ENCODE measurements around the gene MARK4.
"Not testable (repeated sequence)": the region's sequence is repeated elsewhere in the genome, so short reads cannot be mapped to it uniquely, and the experiment has no call there.

The MARK4 gene

DNA sequence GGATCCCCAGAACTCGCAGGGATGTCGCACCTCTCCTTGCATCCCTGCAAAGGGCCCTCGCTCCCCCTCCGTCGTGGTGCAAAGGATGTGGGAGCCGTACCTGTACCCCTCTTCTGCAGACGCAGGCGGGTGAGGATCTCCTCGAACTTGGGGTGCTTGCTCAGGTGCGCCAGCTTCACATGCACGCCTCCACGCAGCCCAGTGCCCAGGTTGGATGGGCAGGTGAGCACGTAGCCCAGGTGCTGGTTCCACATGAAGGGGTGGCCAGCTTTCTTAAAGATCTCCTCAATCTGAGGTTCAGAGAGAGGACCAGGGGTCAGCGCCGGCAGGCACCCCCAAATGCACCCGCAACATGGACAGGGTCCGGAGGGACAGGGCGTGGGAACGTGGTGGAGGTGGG is 56.3 kb downstream of the MARK4 start:
- DNase-seq, result no peak

DNA sequence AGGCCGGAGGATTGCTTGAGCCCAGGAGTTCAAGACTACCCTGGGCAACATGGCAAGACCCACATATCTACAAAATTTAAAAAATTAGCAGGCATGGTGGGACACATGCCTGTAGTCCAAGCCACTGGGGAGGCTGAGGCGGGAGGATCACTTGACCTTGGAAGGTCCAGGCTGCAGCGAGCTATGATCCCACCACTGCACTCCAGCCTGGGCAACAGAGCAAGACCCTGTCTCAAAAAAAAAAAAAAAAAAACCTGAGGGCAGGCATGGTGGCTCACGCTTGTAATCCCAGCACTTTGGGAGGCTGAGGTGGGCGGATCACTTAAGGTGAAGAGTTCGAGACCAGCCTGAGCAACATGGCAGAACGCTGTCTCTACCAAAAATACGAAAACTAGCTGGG is 58.3 kb downstream of the MARK4 start:
- DNase-seq, result not testable (repeated sequence)

DNA sequence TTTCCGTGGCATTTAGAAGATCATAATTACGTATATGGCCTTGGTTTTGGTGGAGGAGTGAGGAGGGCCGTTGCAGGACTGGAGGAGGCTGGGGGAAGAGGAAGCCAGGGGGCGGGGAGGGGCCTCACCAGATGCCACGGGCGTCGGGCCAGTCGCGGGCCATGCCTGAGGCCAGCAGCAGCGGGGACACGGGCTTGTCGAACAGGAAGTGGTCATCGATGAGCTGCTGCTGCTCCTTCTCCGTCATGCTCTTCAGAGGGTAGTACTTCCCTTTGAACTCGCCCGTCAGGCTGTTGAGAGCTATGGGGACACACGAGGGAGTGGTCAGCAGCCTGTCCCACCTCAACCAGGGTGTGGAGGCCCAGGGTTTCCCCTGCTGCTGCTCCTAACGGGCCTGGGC is 60.5 kb downstream of the MARK4 start:
- no peak for DNase-seq

DNA sequence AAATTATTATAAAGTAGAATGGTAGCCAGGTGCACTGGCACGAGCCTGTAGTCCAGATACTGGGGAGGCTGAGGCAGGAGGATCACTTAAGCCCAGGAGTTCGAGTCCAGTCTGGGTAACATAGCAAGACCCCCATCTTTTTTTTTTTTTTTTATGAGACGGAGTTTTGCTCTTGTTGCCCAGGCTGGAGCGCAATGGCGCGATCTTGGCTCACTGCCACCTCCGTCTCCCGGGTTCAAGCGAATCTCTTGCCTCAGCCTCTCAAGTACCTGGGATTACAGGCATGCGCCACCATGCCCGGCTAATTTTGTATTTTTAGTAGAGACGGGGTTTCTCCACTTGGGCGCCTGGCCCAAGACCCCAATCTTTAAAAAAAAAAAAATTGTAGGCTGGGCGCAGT is 61.2 kb downstream of the MARK4 start:
- not testable (repeated sequence) for DNase-seq

DNA sequence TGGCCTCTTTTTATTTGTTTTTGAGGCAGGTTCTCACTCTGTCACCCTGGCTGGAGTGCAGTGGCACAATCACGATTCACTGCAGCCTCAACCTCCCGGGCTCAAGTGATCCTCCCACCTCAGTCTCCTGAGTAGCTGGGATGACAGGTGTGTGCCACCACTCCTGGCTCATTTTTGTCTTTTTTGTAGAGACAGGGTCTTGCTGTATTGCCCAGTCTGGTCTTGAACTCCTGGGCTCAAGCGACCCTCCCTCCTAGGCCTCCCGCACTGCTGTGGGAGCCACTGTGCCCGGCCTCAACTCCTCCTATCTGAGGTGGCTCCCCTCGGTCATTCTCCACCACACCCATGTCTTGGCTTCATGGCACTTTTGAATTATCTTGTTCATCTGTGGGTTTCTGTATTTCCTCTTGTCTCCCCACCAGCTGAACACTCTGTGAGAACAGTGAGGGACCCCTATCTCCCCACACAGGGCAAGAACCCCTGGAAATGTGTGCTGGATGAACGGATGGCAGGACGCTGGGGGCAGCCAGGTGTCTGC is 63.7 kb downstream of the MARK4 start:
- no peak for DNase-seq

DNA sequence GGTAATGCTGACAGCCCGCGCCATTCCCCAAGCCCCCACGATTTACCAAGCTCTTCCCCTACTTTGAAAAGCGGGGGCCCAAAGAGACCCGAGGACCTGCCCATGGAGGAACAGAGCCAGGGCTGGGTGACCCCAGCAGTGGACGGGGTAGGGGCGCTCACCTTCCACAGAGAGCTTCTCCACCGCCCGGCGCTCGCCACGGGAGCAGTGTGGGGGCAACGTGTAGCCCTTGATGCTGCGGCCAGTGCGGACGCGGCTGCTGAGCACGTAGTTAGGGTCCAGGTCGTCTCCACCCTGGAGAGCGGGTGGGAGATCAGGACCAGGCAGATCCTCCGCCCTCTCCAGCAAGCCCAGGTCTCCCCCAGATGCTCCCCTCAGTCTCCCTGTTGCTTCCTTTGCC is 64.2 kb downstream of the MARK4 start:
- DNase-seq, result no peak

DNA sequence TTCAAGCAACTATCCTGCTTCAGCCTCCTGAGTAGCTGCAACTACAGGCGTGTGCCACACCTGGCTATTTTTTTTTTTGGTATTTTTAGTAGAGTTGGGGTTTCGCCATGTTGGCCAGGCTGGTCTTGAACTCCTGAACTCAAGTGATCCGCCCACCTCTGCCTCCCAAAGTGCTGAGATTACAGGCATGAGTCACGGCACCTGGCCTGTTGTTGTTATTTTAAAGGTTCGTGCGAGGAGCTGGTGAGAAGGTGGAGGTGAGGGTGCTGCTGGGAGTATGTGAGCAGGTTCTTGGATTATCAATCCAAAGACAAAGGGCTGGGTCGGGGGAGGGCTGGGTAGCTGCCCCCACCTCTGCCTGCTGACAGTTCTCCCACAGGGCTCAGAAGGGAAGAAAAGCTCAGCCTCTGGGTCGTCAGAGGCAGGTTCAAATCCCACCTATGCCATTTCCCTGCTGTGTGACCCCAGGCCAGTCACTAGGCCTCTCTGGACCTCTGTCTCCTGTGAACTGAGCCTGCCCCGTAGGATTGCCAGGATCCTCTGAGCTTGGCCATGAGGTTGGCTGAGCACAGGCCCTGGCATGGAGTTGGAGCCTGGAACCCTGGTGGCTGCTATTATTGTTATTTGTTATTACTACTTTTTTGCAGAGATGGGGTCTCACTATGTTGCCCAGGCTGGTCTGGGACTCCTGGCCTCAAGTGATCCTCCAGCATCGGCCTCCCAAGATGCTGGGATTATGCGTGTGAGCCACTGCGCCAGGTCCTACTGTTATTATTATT is 70.1 kb downstream of the MARK4 start:
- no peak for DNase-seq

DNA sequence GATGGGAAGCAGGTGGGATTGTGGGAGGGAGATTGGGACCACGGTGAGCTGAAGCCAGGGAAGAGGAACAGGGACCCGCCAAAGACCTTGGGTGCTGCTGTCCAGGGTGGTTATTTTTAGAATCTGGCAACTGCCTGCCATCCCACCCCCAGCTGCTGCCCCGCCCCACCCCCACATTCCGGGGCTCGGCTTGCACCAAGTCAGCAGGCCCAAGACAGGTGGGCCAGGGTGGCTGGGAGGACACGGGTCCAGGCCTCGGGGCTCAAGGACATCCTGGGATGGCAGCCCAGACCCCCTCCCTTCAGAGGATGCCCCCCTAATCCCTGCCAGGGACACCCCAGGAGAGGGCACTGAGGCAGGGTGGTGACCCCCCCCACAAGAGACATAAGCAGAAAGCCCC is 70.8 kb downstream of the MARK4 start:
- DNase-seq, result no peak

DNA sequence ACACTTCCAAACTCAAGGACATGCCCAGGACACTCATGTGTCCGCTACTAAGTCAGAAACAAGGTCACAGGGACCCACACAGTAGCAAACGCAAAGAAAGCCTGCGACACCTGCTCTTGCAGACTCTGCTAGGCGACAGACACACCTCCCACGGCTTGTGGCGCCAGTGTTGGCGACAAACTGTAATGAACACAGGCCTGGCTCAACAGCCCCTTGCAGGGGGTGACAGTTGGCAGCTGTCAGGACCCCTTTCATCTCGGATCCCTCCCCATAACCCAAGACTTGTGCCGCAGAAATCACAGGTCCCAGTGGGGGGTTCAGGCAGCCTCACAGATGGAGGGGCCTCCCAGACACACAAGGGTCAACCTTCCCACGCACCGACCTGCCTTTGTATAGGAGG is 71.2 kb downstream of the MARK4 start:
- no peak for DNase-seq

DNA sequence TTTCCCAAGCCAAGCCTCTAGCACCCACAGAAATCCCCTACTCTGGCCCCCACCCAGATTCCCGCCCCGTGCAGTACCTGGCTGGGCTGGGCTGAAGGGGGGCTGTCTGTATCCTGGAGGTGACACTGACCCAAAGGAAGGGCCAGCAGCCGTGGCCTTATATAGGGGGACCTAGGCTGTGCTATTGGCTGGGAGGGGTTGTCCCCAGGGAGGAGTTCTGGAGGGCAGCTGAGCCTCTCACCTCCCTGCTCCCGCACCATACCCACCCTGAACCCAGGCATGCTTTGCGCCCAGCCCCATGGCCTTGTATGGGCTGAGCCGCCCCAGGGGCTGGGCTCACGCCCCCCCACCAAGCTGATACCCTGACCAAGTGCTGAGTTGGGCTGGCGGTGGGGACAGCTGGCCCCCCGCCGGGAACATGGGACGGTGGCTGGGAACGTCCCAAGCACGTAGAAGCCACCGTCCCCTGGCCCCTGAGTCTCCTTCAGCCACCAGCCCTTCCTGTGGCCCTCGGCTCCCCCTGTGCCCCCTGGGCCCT is 71.7 kb downstream of the MARK4 start, which contains the start of gene CKM:
Gene CKM, minus strand, starts transcription at position 132 of the 538 bp plus-strand sequence. CDS start 3,162 bp downstream, outside the sequence.
- DNase-seq, result no peak

DNA sequence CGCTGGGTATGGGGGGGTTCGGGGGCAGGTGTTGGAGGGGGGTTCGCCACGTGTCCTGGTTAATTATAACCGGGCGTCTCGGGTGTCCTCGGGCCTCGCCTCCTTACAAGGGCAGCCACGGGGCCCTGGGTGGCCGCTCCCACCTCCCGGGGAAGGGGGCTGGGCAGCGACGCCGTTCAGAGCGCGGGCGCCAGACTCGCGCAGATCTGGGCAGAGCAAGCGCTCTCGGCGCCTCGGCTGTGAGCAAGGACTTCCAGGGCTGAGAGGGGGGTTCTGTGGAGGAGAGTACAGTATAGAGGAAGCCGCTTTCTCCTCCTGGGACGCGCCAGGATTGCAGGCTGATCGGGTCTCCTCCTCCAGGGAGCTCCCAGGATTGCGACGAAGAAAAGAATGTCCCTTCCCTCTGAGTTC is 72.6 kb downstream of the MARK4 start:
- DNase-seq, result no peak

DNA sequence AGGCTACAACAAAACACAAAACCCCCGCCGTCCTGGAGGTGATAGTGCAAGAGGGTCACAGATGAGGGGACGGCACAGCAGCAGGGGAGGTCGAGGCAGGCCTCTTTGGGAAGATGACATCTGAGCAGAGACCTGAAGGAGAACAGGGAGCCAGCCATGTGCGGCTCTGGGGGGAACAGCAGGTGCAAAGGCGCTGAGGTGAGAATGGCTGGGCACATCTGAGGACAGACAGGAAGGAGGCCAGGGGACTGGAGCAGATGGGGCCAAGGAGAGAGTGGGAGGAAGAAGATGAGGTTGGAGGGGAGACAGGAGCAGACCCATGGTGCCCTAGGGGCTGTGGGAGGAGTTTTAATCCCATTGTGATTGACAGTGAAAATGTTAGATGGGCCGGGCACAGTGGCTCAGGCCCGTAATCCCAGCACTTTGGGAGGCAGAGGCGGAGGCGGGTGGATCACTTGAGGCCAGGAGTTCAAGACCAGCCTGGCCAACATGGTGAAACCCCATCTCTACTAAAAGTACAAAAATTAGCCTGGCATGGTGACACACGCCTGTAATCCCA is 73.4 kb downstream of the MARK4 start:
- no peak for DNase-seq

DNA sequence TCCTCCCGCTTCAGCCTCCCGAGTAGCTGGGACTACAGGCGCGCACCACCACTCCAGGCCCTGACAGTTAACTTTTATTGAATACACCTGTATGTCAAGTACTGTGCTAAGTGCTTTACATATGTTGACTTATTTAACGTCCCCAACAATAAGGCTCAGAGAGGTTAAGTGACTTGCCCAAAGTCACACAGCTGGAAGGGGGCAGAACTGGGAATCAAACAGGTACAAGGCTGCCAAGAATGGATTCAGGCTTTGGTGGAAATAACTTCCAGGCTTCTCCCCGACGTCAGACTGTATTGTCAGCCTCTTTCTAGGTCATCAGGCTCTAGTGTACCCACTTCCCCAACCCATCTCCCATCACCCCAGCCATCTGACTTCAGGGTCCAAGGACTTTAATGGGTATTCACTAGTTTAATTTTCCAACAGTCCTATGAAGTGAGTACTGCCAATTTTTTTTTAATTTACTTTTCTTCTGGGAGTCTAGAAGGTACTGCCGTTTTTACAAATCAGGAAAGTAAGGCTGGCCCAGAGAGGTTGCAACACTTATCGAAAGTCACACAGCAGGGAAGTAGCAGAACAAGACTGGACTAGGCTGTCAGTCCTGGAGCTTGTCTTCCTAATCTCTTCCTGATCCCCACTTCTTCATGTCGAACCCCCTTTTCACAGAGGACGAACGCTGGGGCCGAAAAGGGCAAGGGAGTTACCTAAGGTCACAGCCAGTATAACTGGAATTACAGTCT is 76.5 kb downstream of the MARK4 start:
- no peak for DNase-seq

DNA sequence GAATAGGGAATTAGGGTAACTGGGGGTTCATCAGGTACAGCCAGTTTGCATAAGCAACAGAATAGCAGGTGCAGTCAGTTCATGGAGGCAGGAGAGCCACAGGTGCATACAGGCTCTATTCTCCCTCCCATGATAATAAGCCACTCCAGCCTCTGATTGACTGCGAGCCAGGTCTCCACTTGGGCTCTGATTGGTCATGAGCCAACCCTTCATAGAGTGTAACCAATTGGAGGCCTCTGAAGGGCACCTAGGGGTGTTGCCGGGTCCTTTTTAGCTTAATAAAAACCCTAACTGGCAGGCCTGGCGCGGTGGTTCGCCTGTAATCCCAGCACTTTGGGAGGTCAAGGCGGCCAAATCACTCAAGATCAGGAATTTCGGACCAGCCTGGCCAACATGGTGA is 80.3 kb downstream of the MARK4 start:
- DNase-seq, result no peak

DNA sequence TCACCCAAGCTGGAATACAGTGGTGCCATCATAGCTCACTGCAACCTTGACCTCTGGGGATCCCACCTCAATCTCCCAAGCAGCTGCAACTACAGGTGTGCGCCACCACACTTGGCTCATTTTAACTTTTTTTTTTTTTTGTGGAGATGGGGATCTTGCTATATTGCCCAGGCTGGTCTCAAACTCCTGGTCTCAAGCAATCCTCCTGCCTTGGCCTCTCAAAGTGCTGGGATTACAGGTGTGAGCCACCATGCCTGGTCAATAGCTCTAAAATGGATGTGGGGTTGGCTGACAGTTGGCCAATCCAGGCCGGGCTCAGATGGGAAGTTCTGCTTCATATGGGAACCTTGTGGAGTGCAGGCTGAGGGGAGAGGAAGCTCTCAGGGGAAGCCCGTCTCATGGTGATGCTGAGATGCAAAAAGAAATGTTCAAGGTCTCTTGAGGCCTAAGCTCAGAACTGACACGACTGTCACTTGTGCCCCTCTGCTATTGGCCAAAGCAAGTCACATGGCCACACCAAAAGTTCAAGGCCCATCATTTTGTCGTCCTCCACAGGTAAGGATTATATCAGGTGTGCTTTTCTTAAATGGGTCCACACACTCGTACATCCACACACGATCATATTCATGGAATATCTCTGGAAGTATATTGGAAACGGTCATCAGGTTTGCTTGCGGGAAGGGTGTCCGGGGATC is 82.7 kb downstream of the MARK4 start:
- DNase-seq, result no peak

DNA sequence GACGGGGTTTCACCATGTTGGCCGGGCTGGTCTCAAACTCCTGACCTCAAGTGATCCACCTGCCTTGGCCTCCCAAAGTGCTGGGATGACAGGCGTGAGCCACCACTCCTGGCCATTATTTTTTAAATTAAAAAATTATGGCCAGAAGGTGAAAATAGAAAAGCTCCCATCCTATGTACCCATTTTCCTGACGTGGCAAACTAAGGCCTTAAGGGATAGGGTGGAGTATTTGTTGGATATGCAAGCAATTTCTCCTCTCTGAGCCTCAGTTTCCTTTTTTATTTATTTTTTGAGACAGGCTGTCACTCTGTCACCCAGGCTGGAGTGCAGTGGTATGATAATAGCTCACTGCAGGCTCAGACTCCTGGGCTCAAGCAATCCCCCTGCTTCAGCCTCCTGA is 83.8 kb downstream of the MARK4 start:
- not testable (repeated sequence) for DNase-seq

DNA sequence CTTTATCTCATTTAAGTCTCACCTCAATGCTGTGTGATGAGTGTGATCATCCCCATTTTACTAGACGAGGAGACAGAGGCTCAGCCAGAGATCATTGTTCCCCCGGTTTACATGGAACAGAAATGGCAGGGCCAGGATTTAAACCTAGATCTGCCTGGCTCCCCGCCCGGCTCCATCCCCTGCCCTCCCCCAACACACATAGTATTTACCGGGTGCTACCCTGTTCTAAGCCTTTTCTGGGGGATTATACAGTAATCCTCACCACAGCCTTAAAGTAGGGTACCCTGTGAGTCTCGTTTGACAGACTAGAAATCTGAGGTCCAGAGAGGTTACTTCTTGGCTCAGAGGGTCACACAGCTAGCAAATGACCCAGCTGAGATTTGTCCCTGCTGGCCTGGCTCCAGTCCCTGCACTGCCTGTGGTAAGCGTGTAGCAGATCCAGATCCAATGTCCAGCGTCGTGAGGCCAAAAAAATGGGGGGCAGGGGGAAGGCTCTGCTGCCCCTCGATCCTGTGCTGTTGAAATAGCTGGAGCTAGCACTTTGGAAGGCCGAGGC is 85.7 kb downstream of the MARK4 start:
- no peak for DNase-seq

DNA sequence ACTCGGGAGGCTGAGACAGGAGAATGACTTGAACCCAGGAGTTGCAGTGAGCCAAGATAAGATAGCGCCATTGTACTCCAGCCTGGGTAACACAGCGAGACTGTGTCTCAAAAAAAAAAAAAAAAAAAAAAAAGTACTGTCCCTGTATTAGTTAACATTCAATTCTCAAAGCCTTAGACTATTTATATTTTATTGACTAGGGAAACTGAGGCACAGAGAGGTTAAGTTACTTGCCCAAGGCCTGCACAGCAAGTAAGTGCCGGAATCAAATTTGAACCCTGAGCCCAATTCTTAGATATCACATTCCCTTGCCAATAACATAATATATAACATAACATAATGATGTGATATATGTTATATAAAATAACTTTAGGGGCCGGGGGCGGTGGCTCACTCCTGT is 88.6 kb downstream of the MARK4 start:
- no peak for DNase-seq

DNA sequence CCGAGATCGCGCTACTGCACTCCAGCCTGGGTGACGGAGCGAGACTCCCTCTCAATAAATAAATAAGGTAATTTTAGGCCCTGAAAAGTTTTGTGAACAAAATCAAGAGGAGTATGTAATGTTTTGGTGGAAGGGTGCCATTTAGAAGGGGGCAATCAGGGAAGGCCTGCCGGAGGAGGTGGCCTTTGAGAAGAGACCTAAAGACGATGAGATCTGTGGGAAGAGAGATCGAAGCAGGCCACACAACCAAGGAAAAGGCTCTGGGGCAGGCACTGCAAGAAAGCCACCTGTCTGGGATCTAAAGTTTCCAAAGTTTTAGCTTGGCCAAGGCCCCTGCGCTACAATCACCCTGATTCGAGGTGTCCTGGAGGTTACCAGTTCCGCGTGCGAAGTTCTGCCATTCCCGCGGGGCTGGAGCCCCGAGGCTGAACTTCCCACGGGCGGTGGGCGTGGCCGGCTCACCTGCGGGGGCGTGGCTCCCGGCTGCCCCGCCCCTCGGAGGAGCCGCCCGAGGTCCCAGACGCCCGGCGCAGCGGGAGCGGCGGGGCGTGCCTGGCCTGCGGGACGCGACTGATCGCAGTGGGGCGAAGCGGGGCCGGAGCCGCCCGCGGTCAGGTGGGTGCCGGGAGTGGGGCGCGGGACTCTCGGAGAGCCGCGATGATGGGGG is 89.3 kb downstream of the MARK4 start, which contains the start of gene KLC3:
Gene KLC3, plus strand, starts transcription at position 519 of the 667 bp plus-strand sequence. CDS start 4,792 bp downstream, outside the sequence.
- DNase-seq, result no peak

DNA sequence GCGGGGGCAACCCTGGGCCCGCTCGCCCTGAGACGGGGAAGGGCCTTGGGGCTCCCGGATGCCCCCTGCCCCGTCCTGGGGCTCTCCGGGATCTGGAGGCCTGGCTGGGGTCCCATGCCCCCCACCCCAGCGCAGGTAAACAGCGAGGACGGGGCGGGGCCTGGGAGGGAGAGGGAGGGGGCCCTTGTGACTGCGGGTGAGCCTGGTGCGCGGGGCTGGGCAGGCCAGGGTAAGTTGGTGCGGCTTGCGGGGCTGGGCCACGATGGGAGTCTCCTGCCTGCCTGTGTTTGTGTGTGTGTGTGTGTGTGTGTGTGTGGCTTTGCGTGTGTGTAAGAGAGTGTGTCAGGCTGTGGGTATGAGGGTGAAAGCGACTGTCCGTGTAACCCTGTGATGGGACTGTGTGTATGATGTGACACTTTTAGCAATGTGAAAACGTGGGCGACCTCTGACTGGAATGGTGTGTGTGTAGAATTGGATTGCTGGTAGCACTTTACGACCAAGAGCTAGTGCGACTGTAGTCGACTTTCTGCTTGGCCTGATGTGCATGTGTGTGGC is 89.9 kb downstream of the MARK4 start:
- no peak for DNase-seq

DNA sequence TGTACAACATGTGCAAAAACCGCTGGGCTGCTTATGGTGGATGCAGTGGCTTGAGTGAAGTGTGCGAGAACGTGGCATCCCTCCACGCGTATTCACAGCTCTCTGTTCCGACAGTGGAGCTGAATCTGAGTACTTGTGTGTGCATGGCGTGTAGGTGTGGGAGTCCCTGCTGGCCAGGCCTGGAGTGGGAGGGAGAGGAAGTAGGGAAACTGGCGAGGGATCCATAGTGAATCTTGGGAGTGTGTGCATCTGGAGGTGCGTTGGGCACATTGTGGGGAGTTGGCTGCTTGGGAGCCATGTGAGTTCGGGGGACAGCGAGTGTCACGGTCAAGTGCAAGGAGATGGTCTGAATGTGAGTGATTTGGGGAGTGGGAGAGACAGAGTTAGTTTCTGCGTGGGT is 91.8 kb downstream of the MARK4 start:
- no peak for DNase-seq

Measured in midbrain (tissue), 1 donor.